ENCODE data around the gene CDIP1. TPM values are rescaled to one million over a fixed set of nuclear protein-coding genes. Genes with fewer than 3 reads are reported as not detected.

The CDIP1 gene
- total and polyA plus RNA-seq, 3 donors from 2014 or later = 32.0 to 34.7 (median 34.0) TPM

GRCh38 chr16:4557973-4558372 is 19.4 kb upstream of the CDIP1 start:
- H3K27ac ChIP-seq = no peak overlapping the region
- no peaks in the 10 kb centered on the region for H3K36me3 ChIP-seq (ENCODE audit: low read depth, missing control alignments)
- H3K27me3 ChIP-seq = no peaks in the 10 kb centered on the region
- intact Hi-C loops (cut with DNase I; ENCODE audit: low total_unique reads) = no loop called here
- no peaks in the 10 kb centered on the region for H3K4me1 ChIP-seq
- TF ChIP-seq CTCF (IDR thresholded peaks at IDR 0.05) = no peak
- TF ChIP-seq POLR2A (IDR thresholded peaks at IDR 0.05) = no peak
- no peak overlapping the region for H3K4me3 ChIP-seq
- H3K9me3 ChIP-seq = no peaks in the 10 kb centered on the region
- 81 to 86% methylated on average over 10 of the region's 10 CpGs for WGBS, 2 donors
- no peak for DNase-seq

DNA sequence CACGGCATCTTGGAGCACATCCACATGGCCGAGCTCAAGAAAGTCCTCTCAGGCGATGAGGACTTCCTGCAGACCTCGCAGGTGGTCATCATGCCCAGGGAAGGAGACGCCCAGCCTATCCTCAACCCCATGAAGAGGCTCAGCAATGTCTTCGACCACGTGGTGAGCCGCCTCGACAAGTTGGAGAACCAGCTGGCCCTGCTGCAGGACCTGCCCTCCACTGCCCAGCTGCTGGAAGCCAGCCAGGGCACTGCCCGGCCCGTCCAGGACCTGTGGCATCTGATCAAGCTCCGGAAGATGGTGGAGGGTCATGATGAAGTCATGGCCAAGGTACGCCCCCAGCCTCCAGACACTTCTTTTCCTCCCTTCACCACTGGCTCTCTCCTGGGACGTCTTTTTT is 18.0 kb upstream of the CDIP1 start:
- no peaks in the 10 kb centered on the region for H3K9me3 ChIP-seq
- no peak for TF ChIP-seq CTCF (IDR thresholded peaks at IDR 0.05)
- TF ChIP-seq POLR2A (IDR thresholded peaks at IDR 0.05) = no peak
- no peak overlapping the region for H3K27ac ChIP-seq
- intact Hi-C loops (cut with DNase I; ENCODE audit: low total_unique reads) = no loop called here
- 82 to 92% methylated on average over 5 to 14 of the region's 14 CpGs for WGBS, 2 donors
- H3K4me1 ChIP-seq = no peaks in the 10 kb centered on the region
- H3K27me3 ChIP-seq = no peaks in the 10 kb centered on the region
- DNase-seq = no peak
- H3K36me3 ChIP-seq (ENCODE audit: low read depth, missing control alignments) = no peaks in the 10 kb centered on the region
- no peak overlapping the region for H3K4me3 ChIP-seq

DNA sequence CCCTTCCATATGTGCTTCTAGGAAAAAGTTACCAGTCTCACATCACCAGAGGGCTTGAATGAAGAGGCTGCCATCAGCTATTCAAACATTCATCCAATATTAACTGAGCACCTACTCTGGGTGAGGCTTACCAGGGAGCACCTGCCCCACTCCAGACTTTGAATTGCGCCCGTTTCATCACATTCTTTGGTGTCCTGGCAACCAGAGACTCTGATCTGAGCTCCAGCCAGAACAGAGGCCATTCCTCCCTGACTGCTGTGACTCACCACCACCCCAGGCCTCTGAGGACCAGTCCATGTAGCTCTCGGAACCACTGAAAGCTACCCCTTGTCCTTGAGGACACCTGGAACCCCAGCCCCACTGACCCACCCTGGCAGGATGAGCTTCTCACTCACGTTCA is 17.5 kb upstream of the CDIP1 start, which contains the start of gene C16orf96:
TSS of gene C16orf96 (plus strand) at position 229 of the 400 bp plus-strand sequence. CDS start at position 379, 150 bp downstream.
- TF ChIP-seq CTCF (IDR thresholded peaks at IDR 0.05) (no peak), POLR2A (IDR thresholded peaks at IDR 0.05) (no peak)
- intact Hi-C loops (cut with DNase I; ENCODE audit: low total_unique reads) = no loop called here

GRCh38 chr16:4552541-4552940 is 14.0 kb upstream of the CDIP1 start:
- intact Hi-C loops (cut with DNase I; ENCODE audit: low total_unique reads) = no loop called here
- Histone ChIP-seq H3K4me3 (no peak overlapping the region), H3K36me3 (ENCODE audit: low read depth, missing control alignments) (no peaks in the 10 kb centered on the region), H3K27ac (no peak overlapping the region), H3K9me3 (no peaks in the 10 kb centered on the region), H3K27me3 (no peaks in the 10 kb centered on the region), H3K4me1 (no peaks in the 10 kb centered on the region)
- 44 to 72% methylated on average over 3 of the region's 3 CpGs for WGBS, 2 donors
- no peak for TF ChIP-seq POLR2A (IDR thresholded peaks at IDR 0.05)
- no peak for TF ChIP-seq CTCF (IDR thresholded peaks at IDR 0.05)
- DNase-seq = no peak

More for the DNA sequence above, 17.5 kb upstream of the CDIP1 start, which contains the start of gene C16orf96:
- Histone ChIP-seq H3K4me3 (no peak within 1 kb of the TSS), H3K36me3 (ENCODE audit: low read depth, missing control alignments) (no peaks in the 10 kb centered on the region), H3K4me1 (no peaks in the 10 kb centered on the region), H3K27me3 (no peaks in the 10 kb centered on the region), H3K27ac (no peak within 1 kb of the TSS), H3K9me3 (no peaks in the 10 kb centered on the region)
- no peak for DNase-seq
- 93 to 100% methylated on average over 1 to 4 of the region's 4 CpGs for WGBS, 2 donors

DNA sequence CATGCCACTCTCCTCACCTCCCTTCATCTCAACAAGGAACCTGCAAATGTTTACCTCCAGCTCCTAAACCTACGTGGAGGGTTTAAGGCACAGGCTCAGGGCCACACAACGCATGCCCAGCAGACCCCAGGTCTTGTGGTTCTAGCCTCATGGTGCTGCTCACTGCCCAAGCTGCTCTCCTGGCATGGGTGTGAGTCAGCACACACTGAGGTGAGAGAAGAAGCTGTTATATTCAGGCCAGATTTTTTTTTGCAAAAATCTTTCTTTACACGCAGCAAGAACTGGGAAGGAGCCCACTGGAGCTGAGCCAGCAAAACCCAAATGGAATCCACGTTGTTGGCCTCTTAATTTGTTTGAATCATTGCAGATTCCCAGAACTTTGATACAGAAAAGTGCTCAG is 12.0 kb upstream of the CDIP1 start:
- Histone ChIP-seq H3K27me3 (no peaks in the 10 kb centered on the region), H3K9me3 (no peaks in the 10 kb centered on the region), H3K4me1 (no peaks in the 10 kb centered on the region), H3K4me3 (no peak overlapping the region), H3K27ac (no peak overlapping the region), H3K36me3 (ENCODE audit: low read depth, missing control alignments) (no peaks in the 10 kb centered on the region)
- intact Hi-C loops (cut with DNase I; ENCODE audit: low total_unique reads) = no loop called here
- TF ChIP-seq CTCF (IDR thresholded peaks at IDR 0.05) = no peak
- no peak for TF ChIP-seq POLR2A (IDR thresholded peaks at IDR 0.05)
- no peak for DNase-seq
- WGBS, 2 donors = 40 to 43% methylated on average over 3 to 4 of the region's 4 CpGs
